RWPE2 (cell line): Measurements from ENCODE around the gene ANXA6.

Source experiments
- ATAC-seq: fragments of 200-7000 bp; cut with Tn5 transposase; 3 replicates; pipeline ENCODE4 v1.9.1; 2021; ENCODE audit warnings: low read depth
- DNase-seq: peaks from one replicate; pipeline ENCODE4 v3.0.0-alpha.2; 2020; ENCODE audit warnings: low spot score
- H3K27ac ChIP-seq: fragments of 450-650 bp; 2 replicates; pipeline ENCODE4 v1.5.1; 2017; ENCODE audit warnings: mild to moderate bottlenecking; ENCODE audit not compliant: poor library complexity, severe bottlenecking
- H3K27me3 ChIP-seq: fragments of 250-450 bp; sonication (Bioruptor Pico); 2 replicates; pipeline ENCODE4 v1.5.1; 2021; ENCODE audit warnings: mild to moderate bottlenecking, moderate library complexity; ENCODE audit not compliant: insufficient read depth, poor library complexity, severe bottlenecking
- H3K36me3 ChIP-seq: fragments of 250-450 bp; sonication (Bioruptor Pico); 2 replicates; pipeline ENCODE4 v1.5.1; 2020; ENCODE audit warnings: low read depth, mild to moderate bottlenecking, moderate library complexity
- H3K4me1 ChIP-seq: fragments of 250-450 bp; sonication (Bioruptor Pico); 2 replicates; pipeline ENCODE4 v1.5.1; 2021; ENCODE audit warnings: mild to moderate bottlenecking, moderate library complexity; ENCODE audit not compliant: insufficient read depth, poor library complexity, severe bottlenecking
- H3K4me3 ChIP-seq: fragments of 250-450 bp; sonication (Bioruptor Pico); 2 replicates; pipeline ENCODE4 v1.5.1; 2021; ENCODE audit warnings: mild to moderate bottlenecking, moderate library complexity; ENCODE audit not compliant: severe bottlenecking
- H3K9me3 ChIP-seq: fragments of 250-450 bp; sonication (Bioruptor Pico); 2 replicates; pipeline ENCODE4 v1.5.1; 2021; ENCODE audit warnings: mild to moderate bottlenecking, moderate library complexity; ENCODE audit not compliant: severe bottlenecking
- CTCF ChIP-seq: fragments of 450-650 bp; IDR thresholded peaks from one replicate; pipeline ENCODE4 v1.5.1; 2017; ENCODE audit warnings: mild to moderate bottlenecking, moderate library complexity; ENCODE audit not compliant: poor library complexity, severe bottlenecking

The ANXA6 gene

GRCh38 chr5:151126199-151126645, 31.4 kb downstream of the ANXA6 start:
- DNase-seq = no peak
- Histone ChIP-seq H3K4me3 (no peak overlapping the region), H3K36me3 (peaks cover 63% of the 10 kb centered on the region), H3K9me3 (no peaks in the 10 kb centered on the region), H3K27me3 (no peaks in the 10 kb centered on the region), H3K27ac (no peak overlapping the region), H3K4me1 (no peaks in the 10 kb centered on the region)
- peak; percentile 48; the same call in 2 of the 3 replicates for ATAC-seq
- peak; percentile 86 for TF ChIP-seq CTCF

- no peaks in the 10 kb centered on the region for H3K4me1 ChIP-seq
- H3K36me3 ChIP-seq = peaks cover 62% of the 10 kb centered on the region
- H3K27me3 ChIP-seq = no peaks in the 10 kb centered on the region
- DNase-seq (no peak), ATAC-seq (no peak)
- H3K27ac ChIP-seq = no peak overlapping the region
- H3K9me3 ChIP-seq = no peaks in the 10 kb centered on the region
- TF ChIP-seq CTCF = no peak
- no peak overlapping the region for H3K4me3 ChIP-seq
Observed at GRCh38 chr5:151125421-151125820, 32.2 kb downstream of the ANXA6 start.

- Histone ChIP-seq H3K36me3 (peaks cover 59% of the 10 kb centered on the region), H3K27me3 (no peaks in the 10 kb centered on the region), H3K9me3 (no peaks in the 10 kb centered on the region), H3K4me3 (no peak overlapping the region), H3K27ac (no peak overlapping the region), H3K4me1 (no peaks in the 10 kb centered on the region)
- ATAC-seq = no peak
- no peak for DNase-seq
- TF ChIP-seq CTCF = no peak
Observed at GRCh38 chr5:151123897-151124751, 33.5 kb downstream of the ANXA6 start.

GRCh38 chr5:151122828-151123227, 34.8 kb downstream of the ANXA6 start:
- no peak overlapping the region for H3K27ac ChIP-seq
- H3K4me1 ChIP-seq = no peaks in the 10 kb centered on the region
- H3K36me3 ChIP-seq = peaks cover 50% of the 10 kb centered on the region
- H3K4me3 ChIP-seq = no peak overlapping the region
- no peak for TF ChIP-seq CTCF
- no peak for DNase-seq
- H3K9me3 ChIP-seq = no peaks in the 10 kb centered on the region
- no peaks in the 10 kb centered on the region for H3K27me3 ChIP-seq
- ATAC-seq = no peak

GRCh38 chr5:151121665-151122064, 35.9 kb downstream of the ANXA6 start:
- Histone ChIP-seq H3K9me3 (no peaks in the 10 kb centered on the region), H3K27ac (no peak overlapping the region), H3K27me3 (no peaks in the 10 kb centered on the region), H3K4me3 (no peak overlapping the region), H3K36me3 (peaks cover 50% of the 10 kb centered on the region), H3K4me1 (no peaks in the 10 kb centered on the region)
- TF ChIP-seq CTCF = no peak
- no peak for DNase-seq
- ATAC-seq = no peak
